Omental fat pad (tissue), 4 donors: ENCODE measurements around the gene ZNF253. TPM values are rescaled to one million over a fixed set of nuclear protein-coding genes. Genes with fewer than 3 reads are reported as not detected.
A peak's percentile ranks its signal among the peaks of the same experiment; 100 is the strongest.
"Not testable (repeated sequence)": the region's sequence is repeated elsewhere in the genome, so short reads cannot be mapped to it uniquely, and the experiment has no call there.

Experiments used
- ATAC-seq: fragments of 150-250 bp; one replicate; pipeline ENCODE4 v1.9.1; 2016; ENCODE audit warnings: mild to moderate bottlenecking, moderate library complexity; ENCODE audit not compliant: low FRiP score
- DNase-seq: peaks from one replicate; pipeline ENCODE4 v3.0.0-alpha.2; 2019; ENCODE audit warnings: low spot score
- CTCF ChIP-seq, 3 donors: fragments of 450-650 bp; IDR thresholded peaks; one replicate each; pipeline ENCODE4 v1.5.1; 2016 to 2017; ENCODE audit warnings: antibody characterized with exemption in 3 of 3, mild to moderate bottlenecking in 3 of 3, moderate library complexity in 2 of 3
- total RNA-seq, 4 donors: library from RNA; depleted of rRNA; stranded (reverse); fragments of >200 nt; gene quantifications; one replicate each; pipeline ENCODE4 v1.1.0, GENCODE V29; 2016

Gene ZNF253
- total RNA-seq, 4 donors from 2014 or later = 3.0 to 12.8 (median 6.2) TPM

GRCh38 chr19:19826875-19827274 lies 38.8 kb upstream of the ZNF253 start:
- no peak for ATAC-seq
- no peak for TF ChIP-seq CTCF (IDR thresholded peaks at IDR 0.05)
- DNase-seq = no peak

GRCh38 chr19:19835560-19836038 lies 30.1 kb upstream of the ZNF253 start:
- no peak for TF ChIP-seq CTCF (IDR thresholded peaks at IDR 0.05)
- ATAC-seq = no peak
- DNase-seq = no peak

GRCh38 chr19:19847781-19848180 lies 17.9 kb upstream of the ZNF253 start:
- no peak for TF ChIP-seq CTCF (IDR thresholded peaks at IDR 0.05)
- DNase-seq (no peak), ATAC-seq (no peak)

DNA sequence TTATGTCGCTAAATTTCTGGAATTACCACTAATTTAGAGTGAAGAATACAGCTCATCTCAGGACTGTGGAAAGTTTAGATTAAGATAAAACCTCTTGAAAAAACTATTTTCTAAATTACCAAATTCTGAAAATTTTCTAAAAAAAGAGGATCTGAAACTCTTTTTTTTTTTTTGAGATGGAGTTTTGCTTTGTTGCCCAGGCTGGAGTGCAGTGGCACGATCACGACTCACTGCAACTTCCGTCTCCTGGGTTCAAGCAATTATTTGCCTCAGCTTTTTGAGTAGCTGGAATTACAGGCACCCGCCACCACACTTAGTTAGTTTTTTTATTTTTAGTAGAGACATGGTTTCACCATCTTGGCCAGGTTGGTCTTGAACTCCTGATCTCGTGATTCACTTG lies 16.6 kb upstream of the ZNF253 start:
- no peak for TF ChIP-seq CTCF (IDR thresholded peaks at IDR 0.05)
- no peak for DNase-seq
- no peak for ATAC-seq

DNA sequence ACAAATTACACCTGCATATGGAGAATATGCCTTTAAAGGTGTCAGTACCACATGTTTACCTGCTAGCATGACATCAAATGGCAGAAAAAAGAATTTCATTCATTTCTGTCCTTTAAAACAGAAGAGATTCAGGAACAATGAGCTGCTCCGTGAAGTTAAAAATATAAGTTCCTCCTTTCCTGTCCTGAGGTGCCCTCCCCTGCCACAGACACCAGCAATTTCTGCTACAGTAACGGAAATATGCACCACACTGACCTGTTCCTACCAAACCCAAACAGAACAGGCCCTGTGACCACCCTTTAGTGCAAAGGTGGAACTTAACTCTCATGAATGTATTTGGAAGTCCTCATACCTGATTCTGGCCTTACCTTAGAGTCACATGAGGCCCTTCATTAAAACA lies 13.9 kb upstream of the ZNF253 start:
- ATAC-seq = not testable (repeated sequence)

DNA sequence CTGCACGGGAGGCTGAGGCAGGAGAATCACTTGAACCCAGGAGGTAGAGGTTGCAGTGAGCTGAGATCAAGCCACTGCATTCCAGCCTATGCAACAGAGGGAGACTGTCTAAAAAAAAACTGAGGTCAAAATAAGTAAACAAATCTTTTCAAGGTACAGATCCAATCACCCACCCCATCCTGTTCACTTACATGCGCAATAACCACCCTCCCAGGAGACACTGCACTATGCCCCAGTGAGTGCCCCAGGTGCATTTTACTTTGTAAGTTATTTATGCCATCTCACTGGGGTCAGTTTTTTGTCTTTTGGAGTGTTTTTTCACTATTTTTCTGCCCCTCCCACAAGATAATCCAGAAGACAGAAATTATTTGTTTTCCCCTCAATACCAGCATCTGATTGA lies 6.9 kb upstream of the ZNF253 start:
- ATAC-seq (no peak), DNase-seq (no peak)
- no peak for TF ChIP-seq CTCF (IDR thresholded peaks at IDR 0.05)

More for the DNA sequence above, 13.9 kb upstream of the ZNF253 start:
- DNase-seq = not testable (repeated sequence)

- DNase-seq (peak; percentile 54), ATAC-seq (peak; percentile 72)
- no peak for TF ChIP-seq CTCF (IDR thresholded peaks at IDR 0.05)
Measured at GRCh38 chr19:19860756-19861390, 4.8 kb upstream of the ZNF253 start.
